H9 (cell line): ENCODE measurements around the gene WDR59. TPM values are rescaled to one million over a fixed set of nuclear protein-coding genes. Genes with fewer than 3 reads are reported as not detected.

Experiments used
- DNase-seq: peaks from one replicate; pipeline ENCODE4 v3.0.0-alpha.2; 2017
- H2AFZ ChIP-seq: one replicate; pipeline ENCODE4 v1.6.1; 2013; ENCODE audit warnings: mild to moderate bottlenecking, low read length, control low read depth, moderate library complexity
- H2AK5ac ChIP-seq: 2 replicates; pipeline ENCODE4 v1.6.1; 2013; ENCODE audit warnings: low read length, control low read depth, mixed read lengths; ENCODE audit not compliant: insufficient read length
- H2BK120ac ChIP-seq: one replicate; pipeline ENCODE4 v1.6.1; 2013; ENCODE audit warnings: low read depth, mild to moderate bottlenecking, low read length, control low read depth, inconsistent platforms; ENCODE audit not compliant: poor library complexity, severe bottlenecking
- H2BK12ac ChIP-seq: 2 replicates; pipeline ENCODE4 v1.6.1; 2013; ENCODE audit warnings: low read length, control low read depth, mixed read lengths, low read depth; ENCODE audit not compliant: insufficient read length
- H2BK15ac ChIP-seq: 2 replicates; pipeline ENCODE4 v1.6.1; 2013; ENCODE audit warnings: low read depth, low read length, control low read depth
- H2BK20ac ChIP-seq: one replicate; pipeline ENCODE4 v1.6.1; 2013; ENCODE audit warnings: low read depth, mild to moderate bottlenecking, low read length, control low read depth, inconsistent platforms; ENCODE audit not compliant: poor library complexity, severe bottlenecking
- H2BK5ac ChIP-seq: 2 replicates; pipeline ENCODE4 v1.6.1; 2013; ENCODE audit warnings: low read length, control low read depth, mixed read lengths; ENCODE audit not compliant: insufficient read length
- H3K14ac ChIP-seq: 2 replicates; pipeline ENCODE4 v1.6.1; 2013; ENCODE audit warnings: low read length, control low read depth; ENCODE audit not compliant: insufficient read depth
- H3K18ac ChIP-seq: 2 replicates; pipeline ENCODE4 v1.6.1; 2013; ENCODE audit warnings: low read depth, mild to moderate bottlenecking, mixed read lengths, low read length, control low read depth; ENCODE audit not compliant: insufficient read length
- H3K23ac ChIP-seq: 2 replicates; pipeline ENCODE4 v1.6.1; 2013; ENCODE audit warnings: low read length, control low read depth, mixed read lengths, low read depth; ENCODE audit not compliant: insufficient read length
- H3K23me2 ChIP-seq: 2 replicates; pipeline ENCODE4 v1.6.1; 2013; ENCODE audit warnings: low read depth, mild to moderate bottlenecking, mixed read lengths, low read length, control low read depth; ENCODE audit not compliant: insufficient read length, poor library complexity, severe bottlenecking
- H3K27ac ChIP-seq: 2 replicates; pipeline ENCODE4 v1.5.1; 2013; ENCODE audit warnings: low read length, control low read depth, mixed read lengths, low read depth; ENCODE audit not compliant: insufficient read length
- H3K27me3 ChIP-seq: 2 replicates; pipeline ENCODE4 v1.6.1; 2013; ENCODE audit warnings: low read length, control low read depth, inconsistent platforms; ENCODE audit not compliant: insufficient read depth
- H3K4ac ChIP-seq: 2 replicates; pipeline ENCODE4 v1.6.1; 2013; ENCODE audit warnings: low read depth, mild to moderate bottlenecking, control low read depth, inconsistent platforms, low read length, moderate library complexity
- H3K4me1 ChIP-seq: 2 replicates; pipeline ENCODE4 v1.6.1; 2013; ENCODE audit warnings: low read length, control low read depth, inconsistent platforms; ENCODE audit not compliant: insufficient read depth
- H3K4me2 ChIP-seq: 2 replicates; pipeline ENCODE4 v1.6.1; 2013; ENCODE audit warnings: low read length, control low read depth, mixed read lengths; ENCODE audit not compliant: insufficient read length, insufficient read depth
- H3K56ac ChIP-seq: 2 replicates; pipeline ENCODE4 v1.6.1; 2013; ENCODE audit warnings: low read depth, mild to moderate bottlenecking, mixed read lengths, low read length, control low read depth; ENCODE audit not compliant: insufficient read length
- H3K79me1 ChIP-seq: 2 replicates; pipeline ENCODE4 v1.6.1; 2013; ENCODE audit warnings: low read depth, mild to moderate bottlenecking, moderate library complexity, low read length, control low read depth, inconsistent platforms; ENCODE audit not compliant: insufficient read depth, poor library complexity, severe bottlenecking
- H3K79me2 ChIP-seq: 2 replicates; pipeline ENCODE4 v1.6.1; 2013; ENCODE audit warnings: low read length, control low read depth, inconsistent platforms; ENCODE audit not compliant: insufficient read depth
- H3K9ac ChIP-seq: 2 replicates; pipeline ENCODE4 v1.6.1; 2013; ENCODE audit warnings: low read length, control low read depth, mixed read lengths; ENCODE audit not compliant: insufficient read length; ENCODE audit errors: extremely low read depth
- H3K9me3 ChIP-seq: one replicate; pipeline ENCODE4 v1.6.1; 2013; ENCODE audit warnings: low read depth, low read length, inconsistent platforms; ENCODE audit not compliant: control insufficient read depth
- H3T11ph ChIP-seq: one replicate; pipeline ENCODE4 v1.6.1; 2013; ENCODE audit warnings: mild to moderate bottlenecking, low read length, control low read depth, inconsistent platforms
- H4K20me1 ChIP-seq: one replicate; pipeline ENCODE4 v1.6.1; 2013; ENCODE audit not compliant: control insufficient read depth, insufficient read length, insufficient read depth
- H4K5ac ChIP-seq: 2 replicates; pipeline ENCODE4 v1.6.1; 2013; ENCODE audit warnings: low read depth, mild to moderate bottlenecking, mixed read lengths, low read length, control low read depth; ENCODE audit not compliant: insufficient read length
- H4K8ac ChIP-seq: replicated peaks from 2 replicates; pipeline ENCODE4 v1.6.1; 2013; ENCODE audit warnings: low read length, control low read depth, mixed read lengths, low read depth; ENCODE audit not compliant: insufficient read length
- H4K91ac ChIP-seq: 2 replicates; pipeline ENCODE4 v1.6.1; 2013; ENCODE audit warnings: low read depth, mild to moderate bottlenecking, moderate library complexity, mixed read lengths, low read length, control low read depth; ENCODE audit not compliant: insufficient read length
- H3K27ac Mint-ChIP-seq, 3 experiments: 2 replicates in 2 of 3; 3 replicates in 1 of 3; pipeline ENCODE4 v1.8.0; 2020 to 2021; ENCODE audit warnings: mixed read lengths in 3 of 3, mild to moderate bottlenecking in 1 of 3, moderate library complexity in 1 of 3
- H3K27me3 Mint-ChIP-seq: 2 replicates; pipeline ENCODE4 v1.8.0; 2021; ENCODE audit warnings: low read depth, mild to moderate bottlenecking, moderate library complexity, mixed read lengths
- H3K36me3 Mint-ChIP-seq, 3 experiments: 2 replicates in 2 of 3; 3 replicates in 1 of 3; pipeline ENCODE4 v1.8.0; 2020 to 2021; ENCODE audit warnings: low read depth in 3 of 3, mixed read lengths in 3 of 3; ENCODE audit not compliant: insufficient read depth in 1 of 3
- H3K4me1 Mint-ChIP-seq, 2 experiments: 2 replicates each; pipeline ENCODE4 v1.8.0; 2020; ENCODE audit warnings: mixed read lengths in 2 of 2
- H3K4me3 Mint-ChIP-seq, 2 experiments: 2 replicates in 1 of 2; 3 replicates in 1 of 2; pipeline ENCODE4 v1.8.0; 2020 to 2021; ENCODE audit warnings: mild to moderate bottlenecking in 2 of 2, mixed read lengths in 2 of 2, moderate library complexity in 1 of 2
- H3K9me3 Mint-ChIP-seq, 2 experiments: 2 replicates in 1 of 2; 3 replicates in 1 of 2; pipeline ENCODE4 v1.8.0; 2020; ENCODE audit warnings: mild to moderate bottlenecking in 2 of 2, mixed read lengths in 2 of 2, moderate library complexity in 1 of 2
- WGBS: extraction: QIAGEN DNeasy Blood & Tissue Kit; methylation state at CpG from one replicate; pipeline ENCODE4 v1.1.7; 2013; ENCODE audit warnings: missing lambda C conversion rate, low lambda C conversion rate, mixed read lengths; ENCODE audit not compliant: insufficient read length; ENCODE audit errors: extremely low coverage; 5-methylcytosine and 5-hydroxymethylcytosine counted together
- total RNA-seq: library from RNA; stranded (reverse); gene quantifications from 2 replicates; pipeline ENCODE4 v1.2.1, GENCODE V29; 2021
- TF ChIP-seq, protein P1 (sequence below): fragments of 200-600 bp; sonication (generic); conservative IDR thresholded peaks from 3 replicates; pipeline ENCODE4 v1.8.0; 2021; ENCODE audit warnings: antibody characterized with exemption, mild to moderate bottlenecking

WDR59 gene
- total RNA-seq, 1 experiment from 2014 or later = 97.5 TPM

DNA sequence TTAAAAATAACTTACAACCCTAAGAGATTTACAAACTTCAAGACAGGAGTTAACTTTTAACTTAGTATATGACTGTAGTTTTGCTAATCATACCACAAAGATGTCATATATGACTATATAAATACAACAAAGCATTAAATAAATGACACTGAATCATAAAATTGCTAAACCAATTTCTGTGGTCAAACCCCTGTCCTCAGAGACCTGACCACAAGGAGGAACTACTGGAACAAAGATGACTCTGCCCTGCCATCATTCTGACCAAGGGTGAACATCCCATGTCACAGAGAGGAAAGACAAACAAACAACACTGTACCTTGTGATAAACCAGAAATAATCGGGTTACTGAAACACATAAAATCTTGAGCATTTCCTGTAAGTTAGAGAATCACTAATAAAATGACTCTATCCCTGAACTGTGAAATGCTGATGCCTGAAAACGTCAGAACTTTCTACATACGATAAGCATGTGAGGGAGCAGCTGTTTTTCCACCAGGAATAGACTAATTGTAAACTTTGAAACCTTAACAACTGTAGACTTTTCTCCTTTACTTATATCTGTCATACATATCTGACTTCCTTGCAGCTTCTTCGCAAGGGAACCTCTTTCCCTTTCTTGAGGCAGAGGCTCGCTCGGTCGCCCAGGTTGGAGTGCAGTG is 47.9 kb downstream of the WDR59 start:
- Histone ChIP-seq H3T11ph (no peak overlapping the region), H4K8ac (no peak overlapping the region), H2BK12ac (no peak overlapping the region), H2BK120ac (no peak overlapping the region), H3K23me2 (no peaks in the 10 kb centered on the region), H2BK20ac (no peak overlapping the region), H2AFZ (no peak overlapping the region), H3K79me2 (no peaks in the 10 kb centered on the region), H2AK5ac (no peak overlapping the region), H3K27ac (no peak overlapping the region), H3K9ac (no peak overlapping the region), H2BK15ac (no peak overlapping the region), H4K5ac (no peak overlapping the region), H3K79me1 (no peaks in the 10 kb centered on the region), H3K56ac (no peak overlapping the region), H3K14ac (no peak overlapping the region), H3K23ac (no peak overlapping the region), H3K9me3 (no peaks in the 10 kb centered on the region), H4K91ac (no peak overlapping the region), H3K27me3 (no peaks in the 10 kb centered on the region), H4K20me1 (no peaks in the 10 kb centered on the region), H3K4me1 (no peaks in the 10 kb centered on the region), H3K4ac (no peak overlapping the region), H3K4me2 (no peak overlapping the region), H2BK5ac (no peak overlapping the region), H3K18ac (no peak overlapping the region)
- Mint-ChIP-seq H3K27ac (no peak overlapping the region; a peak in 1 of 7 replicates), H3K4me3 (no peak overlapping the region), H3K27me3 (no peaks in the 10 kb centered on the region), H3K4me1 (no peaks in the 10 kb centered on the region), H3K9me3 (no peaks in the 10 kb centered on the region), H3K36me3 (peaks cover 28 to 69% (median 51%) of the 10 kb centered on the region in 3 experiments)
- TF ChIP-seq, protein P1, sequence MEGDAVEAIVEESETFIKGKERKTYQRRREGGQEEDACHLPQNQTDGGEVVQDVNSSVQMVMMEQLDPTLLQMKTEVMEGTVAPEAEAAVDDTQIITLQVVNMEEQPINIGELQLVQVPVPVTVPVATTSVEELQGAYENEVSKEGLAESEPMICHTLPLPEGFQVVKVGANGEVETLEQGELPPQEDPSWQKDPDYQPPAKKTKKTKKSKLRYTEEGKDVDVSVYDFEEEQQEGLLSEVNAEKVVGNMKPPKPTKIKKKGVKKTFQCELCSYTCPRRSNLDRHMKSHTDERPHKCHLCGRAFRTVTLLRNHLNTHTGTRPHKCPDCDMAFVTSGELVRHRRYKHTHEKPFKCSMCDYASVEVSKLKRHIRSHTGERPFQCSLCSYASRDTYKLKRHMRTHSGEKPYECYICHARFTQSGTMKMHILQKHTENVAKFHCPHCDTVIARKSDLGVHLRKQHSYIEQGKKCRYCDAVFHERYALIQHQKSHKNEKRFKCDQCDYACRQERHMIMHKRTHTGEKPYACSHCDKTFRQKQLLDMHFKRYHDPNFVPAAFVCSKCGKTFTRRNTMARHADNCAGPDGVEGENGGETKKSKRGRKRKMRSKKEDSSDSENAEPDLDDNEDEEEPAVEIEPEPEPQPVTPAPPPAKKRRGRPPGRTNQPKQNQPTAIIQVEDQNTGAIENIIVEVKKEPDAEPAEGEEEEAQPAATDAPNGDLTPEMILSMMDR = no peak
- no CpG with 5 or more reads among the region's 7 CpGs for WGBS
- DNase-seq = no peak
